Measurements from ENCODE around the gene NLRC5.

Gene NLRC5

DNA sequence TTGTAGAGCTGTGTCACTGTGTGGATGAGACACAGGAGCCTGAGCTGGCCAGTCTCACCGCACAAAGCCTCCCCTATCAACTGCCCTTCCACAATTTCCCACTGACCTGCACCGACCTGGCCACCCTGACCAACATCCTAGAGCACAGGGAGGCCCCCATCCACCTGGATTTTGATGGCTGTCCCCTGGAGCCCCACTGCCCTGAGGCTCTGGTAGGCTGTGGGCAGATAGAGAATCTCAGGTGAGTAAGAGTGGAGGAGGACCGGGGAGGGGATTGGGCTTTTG is 37.4 kb downstream of the NLRC5 start:
- no peak for DNase-seq

DNA sequence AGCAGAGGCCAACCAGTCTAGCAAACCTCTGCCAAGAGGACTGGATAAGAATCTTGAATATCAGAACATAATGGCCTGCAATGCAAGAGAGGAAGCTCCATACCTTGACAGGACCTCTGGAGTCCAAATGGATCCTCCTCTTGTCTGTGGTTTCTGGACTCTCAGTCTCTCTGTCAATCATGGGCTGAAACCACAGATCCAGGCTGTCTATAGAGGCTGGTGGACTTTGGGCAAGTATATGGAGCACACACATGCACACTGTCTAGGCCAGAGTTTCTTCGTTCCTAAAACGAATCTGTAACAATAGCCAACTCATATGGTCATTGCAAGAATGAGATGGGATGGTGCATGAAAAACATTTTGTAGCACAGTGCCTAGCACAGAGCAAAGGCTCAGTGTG is 37.7 kb downstream of the NLRC5 start:
- DNase-seq: no peak

DNA sequence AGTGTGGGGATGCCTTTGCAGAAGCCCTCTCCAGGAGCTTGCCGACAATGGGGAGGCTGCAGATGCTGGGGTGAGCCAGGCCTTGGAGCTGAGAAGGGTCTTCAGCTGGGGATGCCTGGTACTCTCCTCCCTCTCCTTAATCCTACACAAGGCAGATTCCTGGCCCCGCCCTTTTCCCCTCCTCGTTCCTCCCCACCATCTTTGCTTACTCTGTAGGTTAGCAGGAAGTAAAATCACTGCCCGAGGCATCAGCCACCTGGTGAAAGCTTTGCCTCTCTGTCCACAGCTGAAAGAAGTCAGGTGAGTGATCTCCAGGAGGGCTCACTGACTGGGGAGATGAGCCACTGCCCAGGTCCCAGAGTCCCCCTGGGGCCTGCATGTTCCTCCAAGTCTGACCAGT is 38.7 kb downstream of the NLRC5 start:
- DNase-seq: no peak

- DNase-seq: no peak
Observed at GRCh38 chr16:57029161-57030160, 40.1 kb downstream of the NLRC5 start.

- no peak for DNase-seq
Observed at GRCh38 chr16:57030346-57030902, 41.1 kb downstream of the NLRC5 start.

DNA sequence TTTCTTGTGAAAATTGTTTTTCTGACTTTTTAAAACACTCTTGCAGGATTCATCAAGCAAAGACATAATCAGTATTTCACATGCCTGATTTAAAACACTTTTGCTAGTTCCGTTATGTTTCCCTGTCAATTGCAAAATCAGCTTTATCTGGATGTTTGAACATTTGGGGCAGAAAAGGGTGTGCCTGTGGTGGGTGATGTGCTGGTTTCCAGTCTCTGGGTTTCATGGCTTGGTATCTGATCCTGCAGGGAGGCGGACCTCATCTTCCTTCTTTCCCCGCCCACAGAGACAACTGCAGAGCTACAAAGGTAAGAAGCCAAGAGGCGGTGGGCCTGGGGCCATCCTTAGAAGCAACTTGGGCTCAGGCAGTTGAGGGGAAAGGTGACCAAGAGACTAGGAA is 41.8 kb downstream of the NLRC5 start:
- no peak for DNase-seq

DNA sequence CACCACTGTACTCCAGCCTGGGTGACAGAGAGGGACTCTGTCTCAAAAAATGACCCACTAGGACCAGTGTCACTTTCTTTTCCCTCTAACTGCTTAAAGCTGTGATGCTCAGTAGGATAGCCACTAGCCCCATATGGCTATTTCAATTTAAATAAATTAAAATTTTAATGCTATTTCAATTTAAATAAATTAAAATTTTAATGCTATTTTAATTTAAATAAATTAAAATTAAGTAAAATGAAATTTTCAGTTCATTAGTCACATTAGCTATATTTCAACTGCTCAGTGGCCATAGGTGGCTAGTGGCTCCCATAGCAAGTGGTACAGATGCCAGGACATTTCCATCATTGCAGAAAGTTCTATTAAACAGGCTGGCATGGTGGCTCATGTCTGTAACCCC is 43.0 kb downstream of the NLRC5 start:
- no peak for DNase-seq

GRCh38 chr16:57032931-57033330 is 43.6 kb downstream of the NLRC5 start:
- DNase-seq: no peak

DNA sequence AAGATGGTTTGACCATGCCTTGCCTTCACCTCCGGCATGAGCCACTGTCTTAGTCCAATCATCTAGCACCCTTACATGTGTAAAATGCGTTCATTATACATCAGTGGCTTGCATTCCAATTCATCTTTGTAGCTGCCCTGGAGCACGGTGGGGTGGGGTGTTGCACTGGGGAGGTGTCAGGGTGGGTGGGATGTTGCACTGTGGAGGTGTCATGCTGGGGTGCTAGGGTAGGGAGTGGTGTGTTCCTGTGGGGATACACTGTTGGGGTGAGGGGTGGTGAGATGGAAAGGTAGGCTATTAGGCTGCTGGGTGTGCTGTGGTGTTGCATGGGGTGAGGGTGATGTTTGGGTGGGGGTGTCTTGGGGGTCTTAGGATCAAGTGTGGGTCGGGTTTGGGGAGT is 47.0 kb downstream of the NLRC5 start:
- no peak for DNase-seq

GRCh38 chr16:57036945-57037344 is 47.6 kb downstream of the NLRC5 start:
- no peak for DNase-seq

GRCh38 chr16:57038166-57038565 is 48.8 kb downstream of the NLRC5 start:
- no peak for DNase-seq

DNA sequence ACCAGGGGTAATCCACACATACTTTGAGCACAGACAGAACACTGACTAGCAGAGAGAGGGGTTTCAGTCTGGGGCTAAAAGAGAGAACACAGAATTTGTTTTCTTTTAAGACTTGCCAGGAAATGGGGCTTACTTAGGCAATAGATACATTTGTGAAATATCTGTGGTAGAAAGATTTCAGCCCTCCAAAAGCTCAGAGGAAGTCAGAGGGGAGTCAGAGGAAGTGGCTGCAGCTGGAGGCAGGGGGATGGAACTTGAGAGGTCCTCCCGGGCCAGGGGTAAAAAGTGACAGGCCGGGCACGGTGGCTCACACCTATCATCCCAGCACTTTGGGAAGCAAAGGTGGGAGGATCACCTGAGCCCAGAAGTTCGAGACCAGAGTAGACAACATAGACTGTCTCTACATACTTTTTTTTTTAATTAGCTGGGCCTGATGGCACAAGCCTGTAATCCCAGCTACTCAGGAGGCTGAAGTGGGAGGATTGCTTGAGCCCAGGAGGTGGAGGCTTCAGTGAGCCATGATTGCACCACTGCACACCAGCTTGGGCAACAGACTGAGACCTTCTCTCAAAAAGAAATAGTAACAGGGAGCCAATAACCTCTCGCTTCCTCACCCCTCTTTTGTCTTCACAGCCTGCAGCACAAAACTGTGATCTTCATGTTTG is 49.9 kb downstream of the NLRC5 start:
- peak in 1 of 2 donors; percentile 36 for DNase-seq

- peak; percentile 82 to 89 for DNase-seq
Observed at GRCh38 chr16:57041182-57042156, 52.1 kb downstream of the NLRC5 start.

GRCh38 chr16:57042157-57043111 is 53.1 kb downstream of the NLRC5 start:
- DNase-seq: peak; percentile 80 to 88

GRCh38 chr16:57043248-57043647 is 53.9 kb downstream of the NLRC5 start:
- DNase-seq: no peak

- no peak for DNase-seq
Observed at GRCh38 chr16:57044931-57045693, 55.8 kb downstream of the NLRC5 start.

- peak in 1 of 2 donors; percentile 26 for DNase-seq
Observed at GRCh38 chr16:57045694-57046381, 56.5 kb downstream of the NLRC5 start.

DNA sequence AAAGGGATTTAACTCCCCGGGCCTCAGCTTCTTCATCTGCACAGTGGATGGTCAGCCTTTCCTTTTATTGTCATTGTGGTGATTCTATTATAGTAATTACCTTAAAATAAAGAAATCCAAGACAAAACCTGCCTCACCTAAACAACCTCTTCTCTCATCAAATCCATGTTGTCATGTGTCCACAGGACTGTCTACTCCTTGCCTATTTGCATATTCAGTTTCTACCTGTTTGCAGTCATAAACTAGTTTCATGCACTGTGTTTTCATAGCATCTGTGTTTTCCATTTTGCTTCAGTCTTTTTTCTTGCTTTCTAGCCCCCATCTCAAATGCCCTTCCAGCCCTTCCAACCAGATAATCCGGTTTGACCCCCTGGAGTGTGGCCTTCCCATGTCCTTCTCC is 58.7 kb downstream of the NLRC5 start:
- no peak for DNase-seq

GRCh38 chr16:57049678-57050077 is 60.3 kb downstream of the NLRC5 start:
- DNase-seq: no peak

DNA sequence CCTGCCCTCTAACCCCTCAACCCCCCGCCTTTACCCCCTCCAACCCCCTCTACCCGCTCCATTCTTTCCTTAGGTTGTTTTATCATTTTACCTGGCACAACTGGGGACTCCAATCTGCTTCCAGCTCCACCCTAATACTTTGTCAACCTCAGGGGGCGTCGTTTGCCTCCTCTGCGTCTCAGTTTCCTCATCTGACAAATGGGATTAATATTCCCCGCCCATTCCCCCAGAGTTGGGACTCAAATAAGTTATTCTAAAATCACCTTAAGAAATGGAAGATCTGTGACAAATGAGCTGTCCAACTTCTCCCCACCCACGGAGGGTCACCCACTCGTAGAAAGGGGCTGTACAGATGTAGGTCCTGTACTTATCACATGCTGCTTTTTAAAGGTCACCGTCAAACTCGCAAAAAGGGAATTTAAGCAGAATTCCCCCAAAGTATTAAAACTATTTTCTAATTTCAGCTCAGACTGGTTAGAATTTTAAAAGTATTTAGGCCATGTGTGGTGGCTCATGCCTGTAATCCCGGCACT is 62.4 kb downstream of the NLRC5 start:
- DNase-seq: peak in 1 of 2 donors; percentile 30

Measured in stimulated activated CD4-positive, alpha-beta T cell treated with anti-CD3 and anti-CD28 coated beads, Interleukin-2, amount 100 ng/mL, for 24 hours (primary cell).